Measurements from ENCODE around the gene GJA1.
"Not testable (repeated sequence)": the region's sequence is repeated elsewhere in the genome, so short reads cannot be mapped to it uniquely, and the experiment has no call there.

The GJA1 gene

GRCh38 chr6:121441477-121441876 is 6.0 kb downstream of the GJA1 start:
- Histone ChIP-seq H3K27me3 (peaks cover 24% of the 10 kb centered on the region), H3K36me3 (no peaks in the 10 kb centered on the region), H3K4me1 (no peaks in the 10 kb centered on the region), H3K4me3 (ENCODE audit: low read depth, low read length) (no peak overlapping the region), H3K9me3 (no peaks in the 10 kb centered on the region)
- no peak for TF ChIP-seq CTCF (IDR thresholded peaks at IDR 0.05; ENCODE audit: low read depth, low read length)
- DNase-seq: no peak

- Histone ChIP-seq H3K9me3 (no peaks in the 10 kb centered on the region), H3K27me3 (peaks cover 13% of the 10 kb centered on the region), H3K36me3 (no peaks in the 10 kb centered on the region), H3K4me1 (no peaks in the 10 kb centered on the region), H3K4me3 (ENCODE audit: low read depth, low read length) (no peak overlapping the region)
- DNase-seq: no peak
- TF ChIP-seq CTCF (IDR thresholded peaks at IDR 0.05; ENCODE audit: low read depth, low read length): no peak
Observed at GRCh38 chr6:121442576-121442975, 7.1 kb downstream of the GJA1 start.

GRCh38 chr6:121443971-121444541 is 8.6 kb downstream of the GJA1 start:
- Histone ChIP-seq H3K4me1 (no peaks in the 10 kb centered on the region), H3K36me3 (no peaks in the 10 kb centered on the region), H3K27me3 (peaks cover 4% of the 10 kb centered on the region; the same call in 1 of the 2 replicates), H3K9me3 (no peaks in the 10 kb centered on the region), H3K4me3 (ENCODE audit: low read depth, low read length) (no peak overlapping the region)
- TF ChIP-seq CTCF (IDR thresholded peaks at IDR 0.05; ENCODE audit: low read depth, low read length): no peak
- DNase-seq: no peak

GRCh38 chr6:121446705-121447104 is 11.3 kb downstream of the GJA1 start:
- not testable (repeated sequence) for H3K4me3 ChIP-seq (ENCODE audit: low read depth, low read length)

GRCh38 chr6:121447746-121448145 is 12.3 kb downstream of the GJA1 start:
- H3K9me3 ChIP-seq; H3K27me3 ChIP-seq; H3K4me3 ChIP-seq (ENCODE audit: low read depth, low read length); H3K36me3 ChIP-seq; H3K4me1 ChIP-seq; DNase-seq: not testable (repeated sequence)

More at GRCh38 chr6:121446705-121447104, 11.3 kb downstream of the GJA1 start:
- H3K9me3 ChIP-seq, H3K4me1 ChIP-seq, H3K27me3 ChIP-seq, DNase-seq, H3K36me3 ChIP-seq: not testable (repeated sequence)

GRCh38 chr6:121448528-121448927 is 13.1 kb downstream of the GJA1 start:
- H3K4me3 ChIP-seq (ENCODE audit: low read depth, low read length); H3K36me3 ChIP-seq; DNase-seq; H3K27me3 ChIP-seq; H3K9me3 ChIP-seq; H3K4me1 ChIP-seq: not testable (repeated sequence)

- no peaks in the 10 kb centered on the region for H3K36me3 ChIP-seq
- TF ChIP-seq CTCF (IDR thresholded peaks at IDR 0.05; ENCODE audit: low read depth, low read length): no peak
- no peak overlapping the region for H3K4me3 ChIP-seq (ENCODE audit: low read depth, low read length)
- H3K9me3 ChIP-seq: no peaks in the 10 kb centered on the region
- H3K27me3 ChIP-seq: no peaks in the 10 kb centered on the region
- no peaks in the 10 kb centered on the region for H3K4me1 ChIP-seq
- DNase-seq: no peak
Observed at GRCh38 chr6:121449331-121449730, 13.9 kb downstream of the GJA1 start.

- TF ChIP-seq CTCF (IDR thresholded peaks at IDR 0.05; ENCODE audit: low read depth, low read length): no peak
- Histone ChIP-seq H3K4me3 (ENCODE audit: low read depth, low read length) (no peak overlapping the region), H3K27me3 (no peaks in the 10 kb centered on the region), H3K9me3 (no peaks in the 10 kb centered on the region), H3K36me3 (no peaks in the 10 kb centered on the region), H3K4me1 (no peaks in the 10 kb centered on the region)
- no peak for DNase-seq
Observed at GRCh38 chr6:121450242-121450641, 14.8 kb downstream of the GJA1 start.

All from BE2C (cell line).